Measurements from ENCODE around the gene CRIP2. TPM values are rescaled to one million over a fixed set of nuclear protein-coding genes. Genes with fewer than 3 reads are reported as not detected.

Gene CRIP2
- total and polyA plus RNA-seq, 2 donors (not counting 1 experiment from before 2014, with no cell fraction given), result 6.0 to 81.6 TPM

DNA sequence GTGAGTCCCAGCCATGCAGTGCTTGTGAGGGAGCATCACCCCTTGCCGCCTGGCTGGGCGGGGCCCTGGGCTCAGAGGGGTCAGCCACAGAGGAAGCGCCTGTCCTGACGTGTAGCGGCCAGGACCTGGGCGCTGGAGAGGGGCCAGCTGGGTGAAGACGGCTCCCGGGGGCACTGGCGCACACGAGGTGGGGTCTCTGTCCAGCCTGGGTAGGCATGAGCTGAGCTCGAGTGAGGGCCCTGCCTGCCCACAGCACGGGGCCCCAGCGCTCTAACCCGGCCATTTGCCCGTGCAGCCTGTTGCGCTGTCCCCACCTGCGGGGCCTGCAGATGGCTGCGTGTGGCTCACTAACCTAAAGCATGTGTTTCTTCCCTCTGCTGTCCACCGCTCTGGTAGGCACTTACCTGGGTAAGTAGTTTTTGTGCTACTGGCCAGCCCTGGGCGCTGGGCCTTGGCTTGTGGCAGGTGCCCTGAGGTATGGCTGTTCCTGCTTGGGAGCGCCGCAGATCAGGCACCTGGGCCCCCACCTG is 6.6 kb upstream of the CRIP2 start:
- DNase-seq (no peak), ATAC-seq (ENCODE audit: low read depth) (no peak)
- TF ChIP-seq EZH2 (IDR thresholded peaks at IDR 0.05; ENCODE audit: borderline replicate concordance, insufficient read depth, low read depth, low read length, poor library complexity, severe bottlenecking), result no peak
- TF ChIP-seq, protein P1, sequence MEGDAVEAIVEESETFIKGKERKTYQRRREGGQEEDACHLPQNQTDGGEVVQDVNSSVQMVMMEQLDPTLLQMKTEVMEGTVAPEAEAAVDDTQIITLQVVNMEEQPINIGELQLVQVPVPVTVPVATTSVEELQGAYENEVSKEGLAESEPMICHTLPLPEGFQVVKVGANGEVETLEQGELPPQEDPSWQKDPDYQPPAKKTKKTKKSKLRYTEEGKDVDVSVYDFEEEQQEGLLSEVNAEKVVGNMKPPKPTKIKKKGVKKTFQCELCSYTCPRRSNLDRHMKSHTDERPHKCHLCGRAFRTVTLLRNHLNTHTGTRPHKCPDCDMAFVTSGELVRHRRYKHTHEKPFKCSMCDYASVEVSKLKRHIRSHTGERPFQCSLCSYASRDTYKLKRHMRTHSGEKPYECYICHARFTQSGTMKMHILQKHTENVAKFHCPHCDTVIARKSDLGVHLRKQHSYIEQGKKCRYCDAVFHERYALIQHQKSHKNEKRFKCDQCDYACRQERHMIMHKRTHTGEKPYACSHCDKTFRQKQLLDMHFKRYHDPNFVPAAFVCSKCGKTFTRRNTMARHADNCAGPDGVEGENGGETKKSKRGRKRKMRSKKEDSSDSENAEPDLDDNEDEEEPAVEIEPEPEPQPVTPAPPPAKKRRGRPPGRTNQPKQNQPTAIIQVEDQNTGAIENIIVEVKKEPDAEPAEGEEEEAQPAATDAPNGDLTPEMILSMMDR (IDR thresholded peaks at IDR 0.05), result no peak
- Histone ChIP-seq H3K79me2 (ENCODE audit: control insufficient read depth, insufficient read depth, low read length) (no peaks in the 10 kb centered on the region), H2AFZ (ENCODE audit: insufficient read depth, low read depth, low read length, poor library complexity, severe bottlenecking) (no peak overlapping the region), H4K20me1 (ENCODE audit: control insufficient read depth, insufficient read depth, low read length, poor library complexity, severe bottlenecking) (peaks cover 5% of the 10 kb centered on the region), H3K36me3 (replicated peaks in 1 of 2; ENCODE audit: control extremely low read depth in 1 of 2, control insufficient read depth in 1 of 2, extremely low read depth in 1 of 2, insufficient read depth in 2 of 2, low read length in 1 of 2) (peaks cover 0 to 23% of the 10 kb centered on the region in 2 experiments), H3K4me3 (ENCODE audit: control extremely low read depth in 1 of 5, extremely low read depth in 1 of 5, insufficient read depth in 1 of 5, low read depth in 2 of 5, low read length in 4 of 5) (no peak overlapping the region), H3K4me2 (replicated peaks; ENCODE audit: low read depth, low read length, poor library complexity, severe bottlenecking) (no peak overlapping the region), H3K9me3 (ENCODE audit: control extremely low read depth in 1 of 3, control insufficient read depth in 2 of 3, insufficient read depth in 1 of 3, low read length in 2 of 3) (peaks cover 0 to 6% (median 0%) of the 10 kb centered on the region in 3 donors), H3K9ac (ENCODE audit: low read length) (no peak overlapping the region), H3K27ac (ENCODE audit: low read length in 2 of 2) (no peak overlapping the region), H3K27me3 (replicated peaks in 1 of 4; ENCODE audit: control extremely low read depth in 1 of 4, control insufficient read depth in 3 of 4, insufficient read depth in 4 of 4, low read length in 3 of 4) (peaks cover 0 to 11% (median 0%) of the 10 kb centered on the region in 4 experiments), H3K4me1 (ENCODE audit: control insufficient read depth in 2 of 2, insufficient read depth in 2 of 2, low read length in 2 of 2) (peaks cover 0 to 8% of the 10 kb centered on the region in 2 donors)
- ChIA-PET POLR2A (no interaction called here), CTCF (interaction anchor here (0.9 to 1.5 kb wide), 3 partner anchors 13 to 22 kb away, joined by 3 to 4 read pairs (median 3); no protein-coding TSS in a partner anchor)
- H3K4me1 Mint-ChIP-seq, result peaks cover 6% of the 10 kb centered on the region
- no peak overlapping the region for H3K4me3 Mint-ChIP-seq
- H3K27ac Mint-ChIP-seq, result no peak overlapping the region
- no peaks in the 10 kb centered on the region for H3K27me3 Mint-ChIP-seq
- no peaks in the 10 kb centered on the region for H3K9me3 Mint-ChIP-seq (ENCODE audit: insufficient read depth)
- WGBS (ENCODE audit: insufficient coverage), result 93% methylated on average over 22 of the region's 22 CpGs
- intact Hi-C loops (cut with micrococcal nuclease), result no loop called here

DNA sequence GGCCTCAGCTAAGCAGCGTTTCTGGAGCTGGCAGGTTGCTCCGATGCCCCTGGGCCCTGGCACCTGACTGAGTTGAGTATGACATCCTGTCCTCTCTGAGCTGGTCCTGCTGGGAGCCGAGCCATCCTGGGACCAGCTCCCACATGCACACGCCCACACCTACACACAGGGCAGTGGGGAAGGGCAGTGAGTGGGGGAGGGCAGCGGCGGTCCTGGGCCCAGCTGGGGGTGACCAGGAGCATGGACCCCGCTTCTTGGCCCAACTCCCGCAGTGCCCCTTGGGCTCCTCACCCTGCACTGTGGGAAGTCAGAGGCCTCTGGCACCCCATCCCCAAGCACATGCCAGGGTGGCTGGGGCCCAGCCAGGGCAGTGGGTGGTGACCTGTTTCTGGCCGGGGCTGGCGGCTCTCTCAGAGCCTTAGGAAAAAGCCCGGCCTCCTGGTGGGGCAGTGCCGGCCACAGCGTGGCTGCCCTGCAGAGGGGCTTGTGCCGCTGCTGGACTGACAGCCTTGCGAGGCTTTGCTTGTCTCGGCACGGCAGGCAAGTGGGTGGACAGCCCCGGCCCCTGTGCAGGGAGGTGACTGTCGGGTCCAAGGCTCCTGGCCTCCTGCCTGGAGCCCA is 5.9 kb upstream of the CRIP2 start:
- DNase-seq, result no peak
- Mint-ChIP-seq H3K4me3 (no peak overlapping the region), H3K4me1 (peaks cover 11% of the 10 kb centered on the region), H3K27ac (no peak overlapping the region), H3K27me3 (no peaks in the 10 kb centered on the region), H3K9me3 (ENCODE audit: insufficient read depth) (no peaks in the 10 kb centered on the region)
- H4K20me1 ChIP-seq (ENCODE audit: control insufficient read depth, insufficient read depth, low read length, poor library complexity, severe bottlenecking), result peaks cover 5% of the 10 kb centered on the region
- no peaks in the 10 kb centered on the region for H3K79me2 ChIP-seq (ENCODE audit: control insufficient read depth, insufficient read depth, low read length)
- H3K4me1 ChIP-seq (ENCODE audit: control insufficient read depth in 2 of 2, insufficient read depth in 2 of 2, low read length in 2 of 2), result peaks cover 5 to 14% of the 10 kb centered on the region in 2 donors
- H3K27ac ChIP-seq (ENCODE audit: low read length in 2 of 2), result no peak overlapping the region
- ChIA-PET CTCF (interaction anchor here (0.9 to 1.4 kb wide), 2 partner anchors 12 to 13 kb away, joined by 4 to 6 read pairs; no protein-coding TSS in a partner anchor), POLR2A (no interaction called here)
- intact Hi-C loops (cut with micrococcal nuclease), result no loop called here
- H3K36me3 ChIP-seq (replicated peaks in 1 of 2; ENCODE audit: control extremely low read depth in 1 of 2, control insufficient read depth in 1 of 2, extremely low read depth in 1 of 2, insufficient read depth in 2 of 2, low read length in 1 of 2), result peaks cover 0 to 17% of the 10 kb centered on the region in 2 experiments
- H3K9me3 ChIP-seq (ENCODE audit: control extremely low read depth in 1 of 3, control insufficient read depth in 2 of 3, insufficient read depth in 1 of 3, low read length in 2 of 3), result peaks cover 0 to 9% (median 0%) of the 10 kb centered on the region in 3 donors
- 94% methylated on average over 17 of the region's 19 CpGs for whole genome bisulfite sequencing (ENCODE audit: insufficient coverage)
- H2AFZ ChIP-seq (ENCODE audit: insufficient read depth, low read depth, low read length, poor library complexity, severe bottlenecking), result no peak overlapping the region
- TF ChIP-seq, protein P1 (IDR thresholded peaks at IDR 0.05), result no peak
- no peak for TF ChIP-seq EZH2 (IDR thresholded peaks at IDR 0.05; ENCODE audit: borderline replicate concordance, insufficient read depth, low read depth, low read length, poor library complexity, severe bottlenecking)
- H3K27me3 ChIP-seq (replicated peaks in 1 of 4; ENCODE audit: control extremely low read depth in 1 of 4, control insufficient read depth in 3 of 4, insufficient read depth in 4 of 4, low read length in 3 of 4), result peaks cover 0 to 18% (median under 1%) of the 10 kb centered on the region in 4 experiments
- H3K4me2 ChIP-seq (replicated peaks; ENCODE audit: low read depth, low read length, poor library complexity, severe bottlenecking), result no peak overlapping the region
- no peak overlapping the region for H3K4me3 ChIP-seq (ENCODE audit: control extremely low read depth in 1 of 5, extremely low read depth in 1 of 5, insufficient read depth in 1 of 5, low read depth in 2 of 5, low read length in 4 of 5)
- no peak for ATAC-seq (ENCODE audit: low read depth)
- H3K9ac ChIP-seq (ENCODE audit: low read length), result no peak overlapping the region

Data from B cell (primary cell).